GM21360 (cell line): ENCODE data around the gene R3HDM4.
A peak's percentile ranks its signal among the peaks of the same experiment; 100 is the strongest.

ENCODE experiments used
- ATAC-seq: cut with Tn5 transposase; IDR thresholded peaks from one replicate; pipeline ENCODE4 v1.9.1; 2021; ENCODE audit warnings: mild to moderate bottlenecking, moderate library complexity; ENCODE audit not compliant: unreplicated experiment

The R3HDM4 gene

DNA sequence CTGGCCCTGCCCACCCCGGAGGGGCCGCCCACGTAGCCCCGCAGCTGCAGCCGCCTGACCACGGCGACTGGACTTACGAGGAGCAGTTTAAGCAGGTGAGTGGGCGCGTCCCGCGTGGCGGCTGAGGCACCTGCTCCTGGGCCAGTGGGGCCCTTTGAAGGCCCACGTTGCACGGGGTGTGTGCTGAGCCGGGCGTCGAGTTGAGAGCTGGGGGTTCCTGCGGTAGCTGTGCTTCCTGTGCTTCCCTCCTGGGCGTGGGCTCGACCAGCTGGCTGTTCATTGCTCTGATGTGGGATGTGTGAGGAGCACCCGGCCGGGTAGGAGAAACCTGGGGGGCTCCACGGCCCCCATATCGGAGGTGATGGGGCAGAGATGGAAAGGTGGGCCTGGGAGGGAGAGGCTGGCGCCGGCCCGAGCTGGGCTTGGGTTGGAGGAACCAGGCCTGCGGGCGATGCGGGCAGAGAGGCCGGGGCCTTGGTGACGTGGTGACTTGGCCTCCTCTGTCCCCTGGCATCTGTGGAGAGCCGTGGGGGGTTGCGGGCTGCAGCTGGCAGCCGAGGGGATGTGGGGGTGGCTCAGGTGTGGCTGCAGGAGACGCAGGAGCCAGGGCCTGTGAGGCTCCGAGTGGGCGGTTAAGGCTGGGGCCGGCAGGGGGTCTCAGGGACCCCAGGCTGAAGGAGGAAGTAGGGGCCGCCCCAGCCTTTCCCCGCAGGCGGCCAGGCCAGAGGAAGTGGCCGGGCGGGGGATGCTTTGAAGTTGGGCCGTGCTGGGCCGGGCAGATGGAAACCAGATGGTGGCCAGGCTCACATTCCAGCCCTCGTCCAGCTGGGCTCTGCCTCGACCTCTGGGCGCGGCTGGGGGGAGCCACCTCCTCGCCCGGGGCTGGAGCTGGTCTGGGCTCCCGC, 19.9 kb upstream of the R3HDM4 start:
- no peak for ATAC-seq

- no peak for ATAC-seq
Observed at GRCh38 chr19:931860-932647, 19.0 kb upstream of the R3HDM4 start.

GRCh38 chr19:929891-930258, 16.9 kb upstream of the R3HDM4 start:
- ATAC-seq, result no peak

GRCh38 chr19:929203-929890, 16.3 kb upstream of the R3HDM4 start:
- ATAC-seq, result no peak

DNA sequence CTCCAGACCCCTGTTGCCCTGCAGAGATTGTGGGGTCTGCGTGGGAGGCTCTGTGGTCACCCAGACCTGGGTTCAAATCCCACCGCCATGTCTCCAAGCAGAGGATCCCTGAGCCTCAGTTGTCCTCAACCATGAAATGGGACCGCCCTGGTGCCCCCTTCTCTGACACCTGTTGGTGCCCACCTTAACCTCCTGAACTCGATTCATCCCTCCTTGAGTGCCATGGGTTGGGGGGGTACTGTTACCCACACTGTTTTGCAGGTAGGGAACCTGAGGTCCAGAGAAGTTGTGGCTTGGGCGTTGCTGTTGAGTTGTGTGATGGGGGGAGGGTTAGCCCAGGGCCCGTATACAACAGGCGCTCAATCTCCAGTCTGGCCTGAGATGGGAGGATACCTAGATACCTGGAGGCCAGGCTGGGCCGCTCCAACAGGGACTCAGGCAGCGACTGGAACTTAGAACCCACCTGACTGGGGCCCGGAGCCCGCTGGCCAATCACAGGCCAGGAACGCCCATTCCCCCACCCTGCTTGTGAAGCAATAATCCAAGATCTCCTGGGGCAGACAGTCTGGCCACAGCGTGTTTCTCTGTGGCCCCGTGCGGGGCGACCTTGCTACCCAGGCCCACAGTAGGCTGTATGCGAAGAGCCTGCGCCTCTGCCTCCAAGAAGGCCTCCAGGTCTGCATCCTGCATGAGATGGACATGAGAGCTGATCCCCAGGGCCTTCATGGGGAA, 15.6 kb upstream of the R3HDM4 start:
- no peak for ATAC-seq

- no peak for ATAC-seq
Observed at GRCh38 chr19:927780-928401, 14.9 kb upstream of the R3HDM4 start.

DNA sequence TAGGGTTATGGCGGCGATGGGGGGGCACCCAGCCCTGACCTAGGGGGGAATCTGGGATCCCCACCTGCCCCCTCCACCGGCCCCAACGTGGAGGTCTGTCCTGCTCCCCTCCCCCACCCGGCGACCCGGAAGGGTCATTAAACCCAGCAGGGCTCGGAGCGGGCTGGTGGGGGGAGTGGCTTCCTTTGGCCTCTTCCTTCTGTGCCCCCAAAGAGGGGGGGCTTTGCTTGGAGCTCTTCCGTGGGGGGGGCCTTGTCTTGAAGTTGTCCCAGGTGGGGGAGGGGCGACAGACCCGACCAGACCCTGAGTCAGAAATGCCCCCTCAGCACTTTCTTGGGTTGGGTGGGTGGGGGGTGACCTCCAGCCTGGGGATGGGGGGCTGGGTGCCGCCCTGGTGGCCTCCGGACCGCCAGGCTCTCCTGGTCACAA, 14.3 kb upstream of the R3HDM4 start:
- no peak for ATAC-seq

GRCh38 chr19:926589-927350, 13.8 kb upstream of the R3HDM4 start:
- ATAC-seq, result no peak

DNA sequence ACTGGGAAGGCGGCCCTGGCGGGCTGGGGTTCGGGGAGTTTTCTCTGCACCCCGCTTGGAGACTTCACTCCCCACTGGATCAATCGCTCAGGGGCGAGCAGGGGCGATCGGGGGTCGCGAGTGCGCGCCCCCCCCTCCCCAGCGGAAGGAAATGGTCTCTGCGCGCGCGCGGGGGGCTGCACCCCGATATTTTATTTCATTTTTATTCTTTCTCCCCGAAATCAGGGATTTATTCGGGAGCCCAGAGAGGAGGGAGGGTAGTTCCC, 13.2 kb upstream of the R3HDM4 start:
- ATAC-seq, result no peak

DNA sequence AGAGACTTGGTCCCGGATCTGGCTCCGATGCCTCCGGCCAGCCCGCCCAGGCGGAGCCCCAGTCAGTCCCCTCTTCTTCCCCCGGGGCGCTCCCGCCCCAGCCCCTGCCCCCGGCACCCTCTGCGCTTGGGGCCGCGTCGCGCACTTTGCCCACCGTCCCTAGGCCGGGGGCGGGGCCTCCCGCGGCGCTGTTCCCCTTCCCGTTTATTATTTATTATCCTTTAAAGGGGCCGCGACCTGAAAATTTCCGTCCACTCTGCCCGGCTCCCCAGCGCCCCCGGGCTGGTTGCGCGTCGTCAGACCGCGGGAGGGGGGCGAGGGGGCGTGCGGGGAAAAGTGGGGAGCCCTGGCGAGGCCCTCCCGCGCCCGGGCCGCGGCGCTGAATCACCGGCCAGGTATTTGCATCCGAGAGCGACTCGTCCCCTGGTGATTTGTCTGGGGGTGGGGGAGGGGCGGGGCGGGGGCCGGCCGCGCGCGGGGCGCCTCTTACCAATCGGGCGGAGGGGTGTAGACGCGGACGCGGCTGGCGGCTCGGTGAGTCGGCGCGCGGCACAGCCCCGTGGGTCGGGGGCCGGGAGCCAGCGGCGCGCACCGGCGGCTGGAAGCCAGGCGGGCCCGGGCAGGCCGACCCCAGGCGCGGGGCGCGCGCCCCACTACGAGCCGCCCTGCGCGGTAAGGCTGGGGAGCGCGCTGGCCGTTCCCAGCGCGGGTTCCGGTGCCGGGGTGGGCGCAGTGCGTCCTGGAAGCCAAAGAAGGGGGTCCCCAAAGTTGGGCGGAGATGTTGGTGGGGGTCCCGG, 12.7 kb upstream of the R3HDM4 start, which contains the start of gene ARID3A:
Gene ARID3A (plus strand): TSS at position 510 of the 797 bp plus-strand sequence. CDS start 3,494 bp downstream, outside the sequence.
- ATAC-seq, result peak; percentile 48

DNA sequence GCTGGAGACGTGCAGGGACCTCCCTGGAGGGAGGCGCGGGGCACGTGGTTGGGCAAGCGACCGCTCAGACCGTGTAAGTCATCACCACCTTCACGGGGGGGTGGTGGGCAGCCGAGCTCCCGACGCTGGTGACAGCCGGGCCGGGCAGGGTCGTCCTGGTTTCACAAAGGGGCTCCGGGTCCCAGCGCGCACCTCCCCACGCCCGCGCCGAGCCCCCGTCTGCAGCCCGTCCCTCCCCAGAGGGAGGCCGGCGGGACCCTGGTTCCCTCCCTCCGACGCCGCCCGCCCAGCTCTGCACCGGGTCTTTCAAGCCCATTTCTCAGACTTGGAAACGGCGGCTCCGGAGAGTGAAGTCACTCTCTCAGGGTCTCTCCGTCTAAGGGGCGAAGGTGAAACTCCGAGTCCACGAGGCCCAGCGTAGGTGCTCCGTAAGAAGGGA, 12.1 kb upstream of the R3HDM4 start:
- ATAC-seq, result peak; percentile 36

DNA sequence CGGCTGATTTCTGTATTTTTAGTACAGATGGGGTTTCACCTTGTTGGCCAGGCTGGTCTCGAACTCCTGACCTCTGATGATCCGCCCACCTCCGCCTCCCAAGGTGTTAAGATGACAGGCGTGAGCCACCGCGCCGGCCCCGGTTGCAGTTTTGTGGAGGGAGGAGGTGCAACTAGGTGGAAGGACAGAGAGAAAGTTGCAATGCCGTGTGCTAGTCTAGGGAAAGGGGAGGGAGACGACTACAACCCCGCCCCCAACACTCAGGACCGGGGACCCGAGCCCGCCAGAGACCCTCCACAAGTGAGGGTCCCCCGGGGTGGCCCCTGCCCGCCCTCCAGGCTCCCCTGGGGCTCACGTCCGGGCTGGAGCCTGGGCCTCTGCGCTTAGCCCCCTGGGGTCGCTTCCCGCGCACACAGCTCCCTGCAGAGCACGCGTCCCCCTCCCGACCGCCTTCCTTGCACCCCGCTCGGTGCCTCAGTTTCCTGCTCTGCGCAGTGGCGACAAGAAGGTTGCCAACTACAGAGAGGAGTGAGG, 11.6 kb upstream of the R3HDM4 start:
- no peak for ATAC-seq

- ATAC-seq, result no peak
Observed at GRCh38 chr19:920051-920864, 7.2 kb upstream of the R3HDM4 start.

DNA sequence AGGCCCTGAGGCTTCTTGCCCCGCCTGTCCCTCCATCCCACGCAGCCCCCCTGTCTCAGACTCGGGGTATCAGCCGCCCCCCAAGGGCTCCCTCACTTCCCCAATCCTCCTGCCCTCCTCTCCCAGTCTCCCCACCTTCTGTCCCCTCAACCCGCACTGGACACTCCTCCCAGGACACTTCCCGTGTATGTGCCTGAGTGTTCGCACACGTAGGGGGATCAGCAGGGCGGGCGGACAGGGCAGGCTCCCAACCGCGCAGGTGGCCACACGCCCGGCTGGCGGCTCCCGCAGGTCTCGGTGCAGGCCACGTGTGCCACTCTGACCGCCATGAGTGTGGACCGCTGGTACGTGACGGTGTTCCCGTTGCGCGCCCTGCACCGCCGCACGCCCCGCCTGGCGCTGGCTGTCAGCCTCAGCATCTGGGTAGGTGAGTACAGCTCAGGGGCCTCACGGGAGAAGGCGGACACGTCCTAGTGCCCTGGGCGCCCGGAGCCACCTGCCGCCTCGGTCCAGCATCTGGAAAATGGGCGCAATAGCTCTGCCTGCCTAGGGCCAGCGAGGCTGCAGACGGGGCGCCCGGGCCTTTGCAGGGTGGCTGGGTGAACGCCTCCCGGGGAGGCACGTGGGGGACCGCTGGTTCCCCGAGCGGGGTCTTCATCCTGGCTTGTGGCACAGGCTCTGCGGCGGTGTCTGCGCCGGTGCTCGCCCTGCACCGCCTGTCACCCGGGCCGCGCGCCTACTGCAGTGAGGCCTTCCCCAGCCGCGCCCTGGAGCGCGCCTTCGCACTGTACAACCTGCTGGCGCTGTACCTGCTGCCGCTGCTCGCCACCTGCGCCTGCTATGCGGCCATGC, 6.4 kb upstream of the R3HDM4 start:
- ATAC-seq, result no peak

DNA sequence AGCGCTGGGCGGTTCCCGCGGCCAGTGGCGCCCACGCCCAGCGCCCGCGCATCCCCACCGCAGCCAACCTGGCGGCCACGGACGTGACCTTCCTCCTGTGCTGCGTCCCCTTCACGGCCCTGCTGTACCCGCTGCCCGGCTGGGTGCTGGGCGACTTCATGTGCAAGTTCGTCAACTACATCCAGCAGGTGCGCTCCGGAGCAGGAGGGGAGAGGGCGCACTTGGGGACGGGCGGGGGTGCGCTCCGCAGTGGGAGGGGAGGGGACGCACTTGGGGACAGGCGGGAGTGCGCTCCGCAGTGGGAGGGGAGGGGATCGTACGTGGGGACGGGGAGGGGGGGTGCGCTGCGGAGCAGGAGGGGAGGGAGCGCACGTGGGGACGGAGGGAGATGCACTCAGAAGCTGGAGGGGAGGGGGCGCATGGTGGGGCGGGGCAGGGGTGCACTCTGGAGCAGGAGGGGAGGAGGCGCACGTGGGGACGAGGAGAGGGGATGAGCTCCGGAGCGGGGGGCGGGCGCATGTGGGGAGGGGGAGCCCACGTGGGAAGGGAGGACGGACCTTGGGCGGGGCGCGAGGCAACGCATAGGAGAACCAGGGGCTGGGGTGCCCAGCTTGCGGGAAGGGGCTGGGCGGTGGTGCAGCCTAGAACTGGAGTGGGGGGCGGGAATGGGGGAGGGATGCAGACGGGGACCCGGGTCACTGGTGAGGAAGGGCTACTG, 5.6 kb upstream of the R3HDM4 start:
- ATAC-seq, result no peak

DNA sequence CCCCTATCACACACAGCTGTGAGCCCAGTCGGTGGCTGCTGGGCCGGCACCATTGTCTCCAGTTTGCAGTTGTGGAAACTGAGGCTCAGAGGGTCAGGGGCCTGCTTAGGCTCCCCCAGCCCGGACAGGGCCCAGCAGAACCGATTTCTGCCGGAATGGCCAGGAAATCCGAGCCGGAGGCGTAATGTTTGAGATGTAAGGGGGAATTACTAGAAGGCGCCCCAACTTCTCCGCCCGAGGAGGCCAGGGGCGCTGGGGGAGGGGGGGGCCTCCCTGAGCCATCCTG, 5.1 kb upstream of the R3HDM4 start:
- ATAC-seq, result no peak
